ENCODE data around the gene PIPOX.

Gene PIPOX

GRCh38 chr17:29102741-29103181, 59.8 kb downstream of the PIPOX start:
- Histone ChIP-seq H3K27ac (ENCODE audit: insufficient read depth, low read length, poor library complexity, severe bottlenecking) (no peak overlapping the region), H3K4me1 (ENCODE audit: control insufficient read depth, insufficient read depth, low read length, poor library complexity, severe bottlenecking) (no peaks in the 10 kb centered on the region), H3K9me3 (ENCODE audit: control insufficient read depth, low read length) (no peaks in the 10 kb centered on the region), H3K4me3 (ENCODE audit: insufficient read depth, low read depth, low read length, poor library complexity, severe bottlenecking) (no peak overlapping the region), H3K36me3 (ENCODE audit: control insufficient read depth, insufficient read depth, low read length) (peaks cover 83% of the 10 kb centered on the region), H3K27me3 (replicated peaks; ENCODE audit: control insufficient read depth, insufficient read depth, low read length, poor library complexity, severe bottlenecking) (no peaks in the 10 kb centered on the region)
- no peak for DNase-seq

- Histone ChIP-seq H3K27me3 (replicated peaks; ENCODE audit: control insufficient read depth, insufficient read depth, low read length, poor library complexity, severe bottlenecking) (no peaks in the 10 kb centered on the region), H3K4me1 (ENCODE audit: control insufficient read depth, insufficient read depth, low read length, poor library complexity, severe bottlenecking) (no peaks in the 10 kb centered on the region), H3K36me3 (ENCODE audit: control insufficient read depth, insufficient read depth, low read length) (peaks cover 83% of the 10 kb centered on the region), H3K4me3 (ENCODE audit: insufficient read depth, low read depth, low read length, poor library complexity, severe bottlenecking) (no peak overlapping the region), H3K27ac (ENCODE audit: insufficient read depth, low read length, poor library complexity, severe bottlenecking) (no peak overlapping the region), H3K9me3 (ENCODE audit: control insufficient read depth, low read length) (no peaks in the 10 kb centered on the region)
- DNase-seq: no peak
These were observed 60.4 kb downstream of the PIPOX start for GRCh38 chr17:29103341-29103740.
